ENCODE measurements around the gene DTX4. TPM values are rescaled to one million over a fixed set of nuclear protein-coding genes. Genes with fewer than 3 reads are reported as not detected.

The DTX4 gene
- total RNA-seq, 2 donors from 2014 or later, result 16.1 to 16.6 TPM

- peaks cover 9% of the 10 kb centered on the region for H3K27me3 Mint-ChIP-seq (ENCODE audit: insufficient read depth)
- no peak for TF ChIP-seq CTCF (conservative IDR thresholded peaks at IDR 0.05)
- peaks cover 13% of the 10 kb centered on the region for H3K4me1 Mint-ChIP-seq
- Histone ChIP-seq H3K27me3 (ENCODE audit: control insufficient read depth, insufficient read depth, low read length, poor library complexity, severe bottlenecking) (no peaks in the 10 kb centered on the region), H3K36me3 (ENCODE audit: control insufficient read depth, insufficient read depth, low read length) (no peaks in the 10 kb centered on the region), H3K9me3 (ENCODE audit: control insufficient read depth, low read length) (peaks cover 8% of the 10 kb centered on the region), H3K9ac (ENCODE audit: extremely low read depth, low read length, poor library complexity, severe bottlenecking) (no peak overlapping the region), H3K4me3 (ENCODE audit: low read length) (no peak overlapping the region), H3K4me1 (ENCODE audit: control insufficient read depth, insufficient read depth, low read length) (peaks cover 6% of the 10 kb centered on the region), H3K27ac (ENCODE audit: low read depth, low read length) (no peak overlapping the region)
- no peak overlapping the region for H3K27ac Mint-ChIP-seq
- peaks cover 6% of the 10 kb centered on the region for H3K36me3 Mint-ChIP-seq (ENCODE audit: low read depth)
- no peak overlapping the region for H3K4me3 Mint-ChIP-seq
- 95% methylated on average over 8 to 17 of the region's 17 CpGs for WGBS, 2 experiments (ENCODE audit: insufficient coverage in 1 of 2, insufficient read length in 1 of 2)
- peaks cover 13% of the 10 kb centered on the region for H3K9me3 Mint-ChIP-seq
- no peak for DNase-seq
Observed at GRCh38 chr11:59137190-59137589, 34.7 kb upstream of the DTX4 start.

GRCh38 chr11:59138643-59139042 is 33.3 kb upstream of the DTX4 start:
- no peaks in the 10 kb centered on the region for H3K9me3 ChIP-seq (ENCODE audit: control insufficient read depth, low read length)
- Mint-ChIP-seq H3K4me3 (no peak overlapping the region), H3K27me3 (ENCODE audit: insufficient read depth) (peaks cover 15% of the 10 kb centered on the region), H3K9me3 (peaks cover 1% of the 10 kb centered on the region), H3K36me3 (ENCODE audit: low read depth) (no peaks in the 10 kb centered on the region), H3K27ac (no peak overlapping the region), H3K4me1 (peaks cover 18% of the 10 kb centered on the region)
- no peak overlapping the region for H3K9ac ChIP-seq (ENCODE audit: extremely low read depth, low read length, poor library complexity, severe bottlenecking)
- H3K27ac ChIP-seq (ENCODE audit: low read depth, low read length), result no peak overlapping the region
- TF ChIP-seq CTCF (conservative IDR thresholded peaks at IDR 0.05), result no peak
- peaks cover 6% of the 10 kb centered on the region for H3K4me1 ChIP-seq (ENCODE audit: control insufficient read depth, insufficient read depth, low read length)
- no peaks in the 10 kb centered on the region for H3K36me3 ChIP-seq (ENCODE audit: control insufficient read depth, insufficient read depth, low read length)
- DNase-seq, result no peak
- no peak overlapping the region for H3K4me3 ChIP-seq (ENCODE audit: low read length)
- H3K27me3 ChIP-seq (ENCODE audit: control insufficient read depth, insufficient read depth, low read length, poor library complexity, severe bottlenecking), result peaks cover 6% of the 10 kb centered on the region
- WGBS, 2 experiments (ENCODE audit: insufficient coverage in 1 of 2, insufficient read length in 1 of 2), result 82 to 86% methylated on average over 1 to 2 of the region's 2 CpGs

- H3K9me3 Mint-ChIP-seq, result peaks cover 6% of the 10 kb centered on the region
- H3K27me3 ChIP-seq (ENCODE audit: control insufficient read depth, insufficient read depth, low read length, poor library complexity, severe bottlenecking), result peaks cover 26% of the 10 kb centered on the region
- no peaks in the 10 kb centered on the region for H3K36me3 Mint-ChIP-seq (ENCODE audit: low read depth)
- no peak overlapping the region for H3K4me3 Mint-ChIP-seq
- H3K4me1 Mint-ChIP-seq, result peaks cover 20% of the 10 kb centered on the region
- no peak for TF ChIP-seq CTCF (conservative IDR thresholded peaks at IDR 0.05)
- no peak overlapping the region for H3K4me3 ChIP-seq (ENCODE audit: low read length)
- H3K4me1 ChIP-seq (ENCODE audit: control insufficient read depth, insufficient read depth, low read length), result peaks cover 4% of the 10 kb centered on the region
- H3K27ac Mint-ChIP-seq, result no peak overlapping the region
- DNase-seq, result no peak
- H3K27me3 Mint-ChIP-seq (ENCODE audit: insufficient read depth), result peaks cover 36% of the 10 kb centered on the region
- no peaks in the 10 kb centered on the region for H3K9me3 ChIP-seq (ENCODE audit: control insufficient read depth, low read length)
- H3K36me3 ChIP-seq (ENCODE audit: control insufficient read depth, insufficient read depth, low read length), result no peaks in the 10 kb centered on the region
- no peak overlapping the region for H3K9ac ChIP-seq (ENCODE audit: extremely low read depth, low read length, poor library complexity, severe bottlenecking)
- no peak overlapping the region for H3K27ac ChIP-seq (ENCODE audit: low read depth, low read length)
- WGBS, 2 experiments (ENCODE audit: insufficient coverage in 1 of 2, insufficient read length in 1 of 2), result 92 to 100% methylated on average over 4 of the region's 4 CpGs
Observed at GRCh38 chr11:59141191-59141590, 30.7 kb upstream of the DTX4 start.
